ENCODE data around the gene DYNC1I2.

- TF ChIP-seq CTCF (IDR thresholded peaks at IDR 0.05) (no peak), ZFX (IDR thresholded peaks at IDR 0.05; ENCODE audit: borderline replicate concordance) (no peak)
Measured at GRCh38 chr2:171712051-171712450, 24.8 kb downstream of the DYNC1I2 start.

All from 22Rv1 (cell line).